HEK293T (cell line): ENCODE data around the gene SLC22A2.

ENCODE experiments used
- ARNT ChIP-seq: fragments of 450-650 bp; IDR thresholded peaks from 2 replicates; pipeline ENCODE4 v1.6.1; 2017; ENCODE audit warnings: mild to moderate bottlenecking
- BHLHE40 ChIP-seq: fragments of 450-650 bp; IDR thresholded peaks from 2 replicates; pipeline ENCODE4 v1.6.1; 2016; ENCODE audit warnings: mild to moderate bottlenecking, moderate library complexity, borderline replicate concordance
- FOXA1 ChIP-seq: fragments of 450-650 bp; IDR thresholded peaks from 2 replicates; pipeline ENCODE4 v1.6.1; 2016; ENCODE audit warnings: mild to moderate bottlenecking
- FOXK2 ChIP-seq: fragments of 450-650 bp; IDR thresholded peaks from 2 replicates; pipeline ENCODE4 v1.6.1; 2016; ENCODE audit warnings: mild to moderate bottlenecking
- FOXM1 ChIP-seq: fragments of 450-650 bp; IDR thresholded peaks from 2 replicates; pipeline ENCODE4 v1.6.1; 2017; ENCODE audit warnings: mild to moderate bottlenecking, borderline replicate concordance
- HDGF ChIP-seq: fragments of 450-650 bp; IDR thresholded peaks from 2 replicates; pipeline ENCODE4 v1.6.1; 2017; ENCODE audit warnings: antibody characterized with exemption, borderline replicate concordance
- NFRKB ChIP-seq: fragments of 450-650 bp; IDR thresholded peaks from 2 replicates; pipeline ENCODE4 v1.6.1; 2016; ENCODE audit warnings: mild to moderate bottlenecking, moderate library complexity
- SP1 ChIP-seq: fragments of 450-650 bp; IDR thresholded peaks from 2 replicates; pipeline ENCODE4 v1.6.1; 2017
- TARDBP ChIP-seq: fragments of 450-650 bp; IDR thresholded peaks from 2 replicates; pipeline ENCODE4 v1.6.1; 2016

DNA sequence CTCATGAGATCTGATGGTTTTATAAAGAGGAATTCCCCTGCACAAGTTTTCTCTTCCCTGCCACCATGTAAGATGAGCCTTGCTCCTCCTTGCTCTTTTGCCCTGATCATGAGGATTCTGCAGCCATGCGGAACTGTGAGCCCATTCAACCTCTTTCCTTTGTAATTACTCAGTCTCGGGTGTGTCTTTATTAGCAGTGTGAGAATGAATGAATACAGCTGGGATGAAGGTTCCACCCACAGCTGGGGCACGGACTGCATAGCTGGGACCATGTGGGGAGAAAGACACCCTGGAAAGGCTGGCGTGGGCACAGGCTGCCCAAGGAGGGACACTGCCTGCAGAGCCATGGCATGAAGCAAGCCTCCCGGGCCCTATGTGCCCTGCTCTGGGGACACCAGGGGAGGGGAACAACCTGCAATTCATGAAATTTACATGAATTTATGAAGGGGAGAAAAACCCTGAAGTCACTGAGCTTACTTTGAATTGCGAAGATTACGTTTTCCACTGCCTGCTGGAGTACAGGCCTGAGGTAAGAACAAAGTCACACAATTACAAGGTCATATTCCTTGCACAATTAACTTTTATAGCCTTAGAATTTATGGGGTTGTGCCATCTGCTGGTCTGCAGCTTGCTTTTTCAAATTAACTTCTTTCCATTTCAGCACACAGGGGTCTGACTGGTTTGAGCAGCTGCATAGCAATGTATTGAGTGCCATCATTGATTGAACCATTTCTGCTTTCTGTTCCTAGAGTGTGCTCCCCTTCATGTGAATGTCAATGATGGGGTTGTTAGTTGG lies 90.8 kb downstream of the SLC22A2 start:
- TF ChIP-seq SP1 (no peak), NFRKB (no peak), BHLHE40 (no peak), ARNT (no peak), FOXK2 (no peak), TARDBP (no peak), FOXM1 (no peak), HDGF (no peak), FOXA1 (no peak)
